ENCODE data around the gene LTC4S. TPM values are rescaled to one million over a fixed set of nuclear protein-coding genes. Genes with fewer than 3 reads are reported as not detected.
"Not testable (repeated sequence)": the region's sequence is repeated elsewhere in the genome, so short reads cannot be mapped to it uniquely, and the experiment has no call there.

LTC4S gene
- total and polyA plus RNA-seq, 4 donors, result 1.3 to 3.3 (median 2.1) TPM

GRCh38 chr5:179833709-179834070 lies 39.9 kb downstream of the LTC4S start (continued):
- TF ChIP-seq RAD21 (IDR thresholded peaks at IDR 0.05), result no peak

- no peak overlapping the region for H3K4me3 ChIP-seq (ENCODE audit: low read depth in 1 of 3, low read length in 3 of 3)
- no peak for DNase-seq (ENCODE audit: low spot score)
- peaks cover 3 to 42% (median 32%) of the 10 kb centered on the region in 4 donors for H3K4me1 ChIP-seq (ENCODE audit: control insufficient read depth in 4 of 4, insufficient read depth in 4 of 4, low read length in 3 of 4)
- no peak overlapping the region for H3K27ac ChIP-seq (ENCODE audit: low read depth in 1 of 2, low read length in 2 of 2)
- H3K9ac ChIP-seq (ENCODE audit: low read depth in 1 of 2, low read length in 2 of 2), result no peak overlapping the region
- H3K27me3 ChIP-seq (ENCODE audit: control insufficient read depth in 4 of 4, insufficient read depth in 4 of 4, low read length in 3 of 4), result no peaks in the 10 kb centered on the region
- H3K9me3 ChIP-seq (ENCODE audit: control insufficient read depth in 4 of 4, low read length in 3 of 4), result no peaks in the 10 kb centered on the region
- no peak for TF ChIP-seq HNF4G (IDR thresholded peaks at IDR 0.05)
- TF ChIP-seq FOXA1 (IDR thresholded peaks at IDR 0.05), result no peak
- TF ChIP-seq ZBTB33 (IDR thresholded peaks at IDR 0.05), result no peak
- TF ChIP-seq GABPA (IDR thresholded peaks at IDR 0.05 in 1 of 2, conservative IDR thresholded peaks at IDR 0.05 in 1 of 2), result no peak
- TF ChIP-seq TAF1 (conservative IDR thresholded peaks at IDR 0.05), result no peak
- TF ChIP-seq NR2F2 (IDR thresholded peaks at IDR 0.05), result no peak
- no peak for TF ChIP-seq FOXA2 (IDR thresholded peaks at IDR 0.05)
- TF ChIP-seq EGR1 (IDR thresholded peaks at IDR 0.05; ENCODE audit: low read depth in 2 of 2), result no peak
- TF ChIP-seq CTCF (IDR thresholded peaks at IDR 0.05; ENCODE audit: low read depth, low read length, missing input control), result no peak
- no peak for TF ChIP-seq HNF4A (conservative IDR thresholded peaks at IDR 0.05)
- no peak for TF ChIP-seq MAX (IDR thresholded peaks at IDR 0.05)
- no peak for TF ChIP-seq JUND (IDR thresholded peaks at IDR 0.05)
- no peak for TF ChIP-seq RAD21 (IDR thresholded peaks at IDR 0.05)
- whole genome bisulfite sequencing, result 62% methylated on average over 8 of the region's 8 CpGs
- peaks cover 26 to 62% (median 55%) of the 10 kb centered on the region in 4 donors for H3K36me3 ChIP-seq (ENCODE audit: control insufficient read depth in 4 of 4, insufficient read depth in 3 of 4, low read depth in 1 of 4, low read length in 3 of 4)
These were observed 40.3 kb downstream of the LTC4S start for GRCh38 chr5:179834120-179834519.

- H3K9ac ChIP-seq (ENCODE audit: low read depth in 1 of 2, low read length in 2 of 2); H3K4me3 ChIP-seq (ENCODE audit: low read depth in 1 of 3, low read length in 3 of 3); H3K27ac ChIP-seq (ENCODE audit: low read depth in 1 of 2, low read length in 2 of 2); DNase-seq (ENCODE audit: low spot score); H3K27me3 ChIP-seq (ENCODE audit: control insufficient read depth in 4 of 4, insufficient read depth in 4 of 4, low read length in 3 of 4); H3K9me3 ChIP-seq (ENCODE audit: control insufficient read depth in 4 of 4, low read length in 3 of 4): not testable (repeated sequence)
- H3K4me1 ChIP-seq (ENCODE audit: control insufficient read depth in 4 of 4, insufficient read depth in 4 of 4, low read length in 3 of 4), result peaks cover 5 to 47% (median 35%) of the 10 kb centered on the region in 4 donors
- 91% methylated on average over 20 of the region's 28 CpGs for WGBS
- peaks cover 22 to 59% (median 51%) of the 10 kb centered on the region in 4 donors for H3K36me3 ChIP-seq (ENCODE audit: control insufficient read depth in 4 of 4, insufficient read depth in 3 of 4, low read depth in 1 of 4, low read length in 3 of 4)
These were observed 41.1 kb downstream of the LTC4S start for GRCh38 chr5:179834871-179835270.
